Metanephros (tissue), 1 donor: ENCODE results near the gene TAS2R1. TPM values are rescaled to one million over a fixed set of nuclear protein-coding genes. Genes with fewer than 3 reads are reported as not detected.

Experiments
- total RNA-seq: library from RNA; depleted of rRNA; stranded (reverse); fragments of >200 nt; gene quantifications from one replicate; pipeline ENCODE4 v1.2.3, GENCODE V29; 2014

Gene TAS2R1
- not detected for total RNA-seq

GRCh38 chr5:9630251-9630650 lies at the start of gene TAS2R1:
TSS of gene TAS2R1 (minus strand) at chr5:9630351. CDS start at chr5:9630032, 319 bp downstream.

Other genes starting within 250 kb of the TAS2R1 start
- 45.6 TPM for gene SEMA5A, start 84.3 kb downstream of the TAS2R1 start, total RNA-seq